GM21786 (cell line): ENCODE measurements around the gene PPP2R2D.

Experiments
- ATAC-seq: cut with Tn5 transposase; IDR thresholded peaks from one replicate; pipeline ENCODE4 v1.9.1; 2021; ENCODE audit not compliant: unreplicated experiment

The PPP2R2D gene

DNA sequence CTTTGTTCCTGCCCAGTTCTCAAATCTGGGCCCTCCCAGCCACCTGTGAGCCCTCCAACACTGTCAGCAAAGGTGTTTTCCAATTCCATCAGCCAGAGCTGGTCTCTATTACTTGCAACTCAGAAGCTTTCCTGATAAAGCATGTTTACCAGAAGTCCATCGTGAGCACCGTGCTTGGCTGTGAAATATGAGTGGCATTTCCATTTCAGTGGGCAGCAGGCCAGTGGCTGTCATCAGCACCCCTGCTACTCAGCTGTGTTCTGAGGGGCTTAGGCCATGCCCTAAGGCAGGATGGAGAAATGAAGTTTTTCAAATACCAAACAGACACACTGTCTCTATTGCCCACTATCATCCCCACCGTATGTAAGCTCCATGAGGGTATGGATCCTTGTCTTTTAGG is 93.6 kb downstream of the PPP2R2D start:
- no peak for ATAC-seq

DNA sequence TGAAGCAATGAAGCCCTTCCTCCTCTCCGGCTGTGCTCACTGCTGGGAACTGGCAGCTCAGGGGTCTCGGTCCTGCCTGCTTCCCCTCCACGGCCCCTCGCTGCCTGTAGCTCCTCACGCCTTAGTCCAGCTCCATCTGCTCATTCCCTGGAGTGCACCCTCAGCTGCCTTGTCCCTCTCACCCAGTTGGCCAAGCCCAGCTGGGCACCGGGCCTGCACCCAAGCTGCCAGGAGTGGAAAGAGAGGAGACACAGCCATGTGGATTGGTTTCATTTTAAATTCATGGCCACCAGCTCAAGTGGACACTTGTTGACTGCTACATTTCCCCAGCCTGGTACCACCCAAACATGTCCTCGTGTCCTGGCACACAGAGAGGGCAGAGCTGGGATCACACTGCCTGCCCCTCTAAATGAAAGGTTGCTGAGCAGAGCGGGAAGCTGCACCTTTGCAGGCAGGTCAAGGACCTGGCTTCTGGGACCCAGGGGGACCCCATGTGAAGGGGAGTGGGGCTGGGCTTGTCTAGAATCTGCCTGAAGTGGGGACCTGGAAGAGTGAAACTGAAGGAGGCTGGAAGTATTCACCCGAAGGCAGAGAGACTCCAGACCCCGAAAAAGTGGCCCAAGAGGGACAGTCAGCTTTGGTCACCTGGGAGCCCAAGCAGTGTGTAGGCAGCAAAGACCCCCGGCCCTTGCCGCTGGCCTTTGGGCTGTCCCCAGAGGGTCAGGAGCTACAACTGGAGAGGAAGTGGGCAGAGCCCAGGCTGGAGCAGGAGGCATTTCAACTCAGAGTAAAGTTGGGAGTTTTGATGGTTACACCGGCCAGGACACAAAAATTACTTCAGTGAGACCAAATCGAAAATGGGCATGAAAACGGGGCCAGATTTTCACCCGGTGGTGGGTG is 95.9 kb downstream of the PPP2R2D start:
- ATAC-seq = no peak

DNA sequence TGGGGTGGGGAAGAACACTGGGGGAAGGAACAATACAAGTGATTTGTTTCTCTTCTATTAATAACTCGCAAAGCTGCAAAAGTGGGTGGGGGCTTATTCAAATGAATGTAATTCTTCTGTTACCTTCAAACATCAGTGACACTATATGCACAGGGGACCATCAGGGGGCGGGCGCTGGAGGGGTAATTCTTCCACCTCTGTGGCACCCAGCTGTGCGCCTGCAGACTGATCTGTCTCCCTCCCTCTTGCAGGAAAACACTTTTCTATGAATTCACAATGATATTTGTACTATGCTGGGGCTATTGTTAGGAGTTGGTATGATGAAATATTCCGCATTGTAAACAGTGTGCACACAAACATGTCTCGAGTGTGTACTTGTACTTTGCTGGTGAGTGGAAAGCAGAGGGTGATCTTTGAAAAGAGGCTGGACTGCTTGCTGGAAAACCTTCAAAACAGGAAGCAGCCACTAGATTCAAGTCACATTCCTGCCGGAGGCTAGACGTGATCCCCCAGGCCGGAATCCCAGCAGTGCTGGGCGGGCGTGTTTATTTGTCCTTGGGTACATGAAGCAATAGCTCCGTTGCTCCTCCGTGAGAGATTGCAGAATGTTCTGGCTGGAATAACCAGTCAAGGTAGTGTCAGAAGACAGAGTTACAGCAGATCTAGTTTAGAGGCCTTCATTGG is 96.7 kb downstream of the PPP2R2D start:
- ATAC-seq = no peak

DNA sequence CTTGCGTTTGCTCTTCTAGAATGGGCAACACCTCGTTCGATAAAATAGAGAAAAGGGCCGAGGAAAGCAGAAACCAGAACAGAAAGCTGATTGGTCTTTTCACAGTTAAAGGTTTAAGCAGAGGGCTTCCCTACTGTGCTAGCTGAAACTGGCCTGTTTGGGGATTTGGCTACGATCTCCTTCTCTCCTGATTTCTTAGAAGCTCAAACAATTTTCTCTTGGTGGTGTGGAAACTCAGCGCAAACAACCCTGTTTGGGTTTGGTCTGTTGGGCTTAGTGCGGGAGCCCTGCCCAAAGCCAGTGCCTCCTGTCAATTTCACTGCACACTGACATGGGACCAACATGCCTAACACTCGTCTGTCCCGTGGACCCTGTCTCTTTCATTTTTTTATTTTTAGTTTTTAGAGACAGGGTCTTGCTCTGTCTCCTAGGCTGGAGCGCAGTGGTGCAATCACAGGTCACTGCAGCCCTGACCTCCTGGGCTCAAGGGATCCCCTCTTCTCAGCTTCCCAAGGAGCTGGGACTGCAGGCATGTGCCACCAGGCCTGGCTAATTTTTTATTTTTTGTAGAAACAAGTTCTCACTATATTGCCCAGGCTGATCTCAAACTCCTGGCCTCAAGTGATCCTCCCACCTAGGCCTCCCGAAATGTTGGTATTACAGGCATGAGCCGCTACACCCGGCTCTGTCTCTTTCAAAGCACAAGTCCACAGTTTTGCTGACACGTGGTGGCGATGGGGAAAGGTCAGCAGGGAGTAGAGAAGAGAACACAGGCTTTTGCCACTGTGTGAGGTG is 97.4 kb downstream of the PPP2R2D start:
- no peak for ATAC-seq

DNA sequence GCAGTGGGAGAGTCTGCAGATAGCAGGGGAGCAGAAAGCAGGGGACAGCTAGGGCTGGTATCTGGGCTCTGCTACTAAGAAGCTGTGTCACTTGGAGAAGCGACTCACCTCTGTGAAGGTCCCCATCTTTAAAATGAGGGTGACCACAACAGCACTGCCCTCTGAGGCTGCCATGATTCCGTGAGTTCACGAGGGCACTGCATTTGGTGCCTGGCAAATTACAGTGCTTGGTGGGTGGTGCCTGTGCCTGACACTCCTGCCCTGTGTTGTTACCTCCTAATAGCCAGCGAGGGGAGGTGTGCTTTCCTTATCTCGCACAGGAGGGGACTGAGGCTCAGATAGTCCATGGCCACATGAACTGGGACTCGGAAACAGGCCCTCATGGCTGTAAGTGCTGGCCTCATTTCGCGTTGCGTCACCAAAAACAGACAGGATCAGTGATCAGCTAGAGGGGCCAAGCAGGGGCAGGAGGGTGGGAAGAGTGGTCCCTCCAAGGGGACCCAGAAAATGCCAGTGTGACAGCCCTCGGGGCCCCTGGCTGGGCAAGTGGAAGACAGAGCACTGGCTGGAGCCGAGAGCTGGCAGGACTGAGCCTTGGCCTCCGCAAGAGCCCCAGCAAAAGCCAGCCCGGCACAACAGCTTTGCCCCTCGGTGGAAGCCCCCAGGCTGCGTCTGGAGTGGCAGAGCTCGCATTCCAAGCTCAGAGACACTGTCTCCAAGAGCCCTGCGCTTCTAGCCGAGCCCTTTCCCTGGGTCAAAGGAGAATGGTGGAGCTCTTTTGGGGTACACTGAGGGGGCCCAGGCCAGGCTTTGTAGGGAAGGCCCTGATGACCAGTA is 98.3 kb downstream of the PPP2R2D start:
- no peak for ATAC-seq

DNA sequence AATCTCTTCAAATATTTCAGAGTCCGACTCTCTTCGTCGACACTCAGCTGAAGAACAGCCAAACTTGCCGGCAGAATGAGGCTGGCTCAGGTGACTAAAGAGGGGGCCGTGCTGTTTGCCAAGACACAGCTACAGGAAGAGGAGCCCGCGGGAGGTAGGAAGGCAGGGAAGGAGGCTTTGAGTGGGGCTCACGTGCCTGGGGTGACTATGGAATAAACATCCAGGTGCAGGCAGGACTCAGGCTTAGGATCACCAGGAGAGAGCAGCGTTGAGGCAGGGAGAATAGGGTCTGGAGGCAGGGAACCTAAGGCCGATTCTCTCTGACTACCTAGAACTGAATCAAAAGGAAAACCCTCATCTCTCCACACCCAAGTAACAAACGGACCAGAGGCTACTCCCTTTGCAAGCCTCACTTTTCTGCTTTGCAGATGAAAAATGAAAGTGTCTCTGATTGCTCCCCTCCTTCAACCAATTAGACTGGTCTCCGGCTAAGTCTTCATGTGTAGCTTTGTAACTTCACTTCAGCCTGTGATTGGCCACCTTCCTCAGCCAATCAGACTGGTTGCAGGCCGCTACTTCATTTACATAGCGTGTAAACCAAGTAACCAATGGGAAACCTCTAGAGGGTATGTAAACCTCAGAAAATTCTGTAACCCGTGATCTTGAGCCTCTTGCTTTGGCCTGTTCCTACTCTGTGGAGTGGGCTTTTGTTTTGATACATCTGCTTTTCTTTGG is 100.6 kb downstream of the PPP2R2D start:
- no peak for ATAC-seq

DNA sequence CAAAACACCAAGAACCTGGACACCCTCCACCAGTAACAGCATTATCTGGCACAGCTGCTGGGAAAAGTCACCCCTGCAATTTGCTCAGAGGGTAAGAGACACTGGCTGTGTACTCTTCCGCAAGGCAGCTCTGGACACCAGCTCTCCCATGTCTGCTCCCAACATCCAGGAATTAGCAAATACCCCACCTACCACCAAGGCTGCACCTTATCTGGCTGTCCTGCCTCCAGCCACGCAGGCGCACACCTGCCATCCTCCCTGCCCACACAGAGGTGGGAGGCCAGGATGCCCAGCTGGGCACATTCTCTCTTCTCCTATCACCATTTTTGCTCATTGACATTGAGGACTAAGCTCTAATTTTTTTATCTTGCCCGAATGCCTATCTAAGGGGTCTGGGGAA is 101.2 kb downstream of the PPP2R2D start:
- no peak for ATAC-seq

DNA sequence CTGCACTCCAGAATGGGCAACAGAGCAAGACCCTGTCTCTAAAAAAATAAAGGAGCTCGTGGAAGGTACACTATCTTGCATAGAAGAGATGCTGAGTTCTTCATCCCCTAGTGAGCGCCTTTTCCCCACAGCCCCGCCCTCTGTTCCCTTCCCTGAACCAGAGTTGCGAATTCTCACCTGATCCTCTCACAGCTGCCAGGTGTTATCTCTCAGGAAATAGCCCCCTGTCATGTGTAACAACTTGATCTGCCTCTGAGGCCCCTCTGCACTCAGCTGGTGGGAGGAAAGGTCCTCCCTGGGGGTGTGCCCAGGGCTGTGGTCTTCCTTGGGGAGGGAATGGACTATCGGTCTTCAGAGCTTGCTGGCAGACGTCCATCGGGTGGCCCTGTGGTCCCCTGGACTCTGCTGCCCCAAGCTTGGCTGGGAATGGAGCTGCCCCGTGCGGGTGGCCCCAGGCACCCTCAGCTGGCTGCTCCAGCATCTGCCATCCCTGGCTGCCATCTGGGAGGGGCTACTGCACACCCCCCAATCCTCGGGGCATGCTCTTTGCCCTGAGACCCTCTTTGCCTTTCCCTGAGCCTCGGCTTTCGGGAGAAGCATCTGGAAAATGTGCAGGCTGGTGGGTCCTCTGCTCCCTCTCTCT is 102.6 kb downstream of the PPP2R2D start:
- ATAC-seq = no peak

DNA sequence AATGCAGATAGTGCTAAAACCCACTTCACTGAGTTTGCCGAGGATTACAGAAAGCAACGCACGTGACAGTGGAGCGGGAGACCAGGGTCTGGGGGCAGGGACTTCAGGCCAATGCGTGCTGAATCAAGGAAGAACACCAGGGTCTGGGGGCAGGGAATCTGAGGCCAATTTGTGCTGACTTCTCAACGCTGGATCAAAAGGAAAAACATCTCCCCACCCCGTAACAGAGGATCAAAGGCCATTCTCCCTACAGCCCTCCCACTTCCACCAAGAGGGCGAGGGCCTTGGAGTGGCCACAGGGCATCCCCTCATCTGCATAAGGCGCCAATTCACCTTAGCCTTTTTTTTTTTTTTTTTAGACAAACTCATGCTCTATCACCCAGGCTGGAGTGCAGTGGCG is 103.2 kb downstream of the PPP2R2D start:
- no peak for ATAC-seq

DNA sequence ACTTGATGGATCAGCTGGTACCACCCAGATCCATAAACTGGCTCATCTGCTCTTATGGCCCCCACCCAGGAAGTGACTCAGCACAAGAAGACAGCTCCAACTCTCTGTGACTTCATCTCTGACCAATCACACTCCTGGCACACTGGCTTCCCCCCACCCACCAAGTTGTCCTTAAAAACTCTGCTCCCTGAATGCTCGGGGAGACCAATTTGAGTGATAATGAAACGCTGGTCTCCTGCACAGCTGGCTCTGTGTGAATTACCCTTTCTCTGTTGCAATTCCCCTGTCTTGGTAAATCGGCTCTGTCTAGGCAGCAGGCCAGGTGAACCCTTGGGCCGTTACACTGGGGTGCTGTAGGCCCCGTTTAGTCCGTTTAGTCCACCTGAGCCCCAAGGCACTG is 104.3 kb downstream of the PPP2R2D start:
- no peak for ATAC-seq

DNA sequence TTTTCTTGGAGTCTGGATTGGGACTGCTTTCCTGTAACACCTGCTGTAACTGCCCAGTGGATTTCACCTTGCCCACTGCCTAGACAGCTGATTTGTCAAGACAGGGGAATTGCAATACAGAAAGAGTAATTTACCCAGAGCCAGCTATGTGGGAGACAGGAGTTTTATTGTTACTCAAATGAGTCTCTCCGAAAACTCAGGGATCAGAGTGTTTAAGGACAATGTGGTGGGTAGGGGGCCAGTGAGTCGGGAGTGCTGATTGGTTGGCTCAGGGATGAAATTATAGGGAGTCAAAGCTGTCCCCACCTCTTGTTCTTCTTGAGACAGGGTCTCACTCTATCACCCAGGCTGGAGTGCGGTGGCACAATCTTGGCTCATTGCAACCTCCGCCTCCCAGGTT is 106.2 kb downstream of the PPP2R2D start:
- no peak for ATAC-seq

DNA sequence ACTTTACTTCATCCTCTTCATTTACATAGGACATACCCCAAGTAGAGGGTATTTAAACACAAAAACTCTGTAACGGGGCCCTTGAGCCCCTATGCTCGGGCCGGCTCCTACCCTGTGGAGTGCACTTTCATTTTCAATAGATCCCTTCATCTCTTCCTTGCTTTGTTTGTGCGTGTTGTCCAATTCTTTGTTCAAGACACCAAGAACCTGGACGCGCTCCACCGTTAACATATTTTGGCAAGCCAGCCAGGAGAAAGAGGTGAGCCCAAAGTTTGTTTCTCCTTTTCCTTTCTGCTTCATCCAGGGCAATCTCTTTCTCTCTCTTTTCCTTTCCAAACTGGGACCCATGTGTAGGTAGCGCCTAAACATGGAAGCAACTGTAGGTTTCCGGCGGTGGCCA is 106.9 kb downstream of the PPP2R2D start:
- ATAC-seq = no peak
